H1 (cell line): Measurements from ENCODE around the gene ZNF582. TPM values are rescaled to one million over a fixed set of nuclear protein-coding genes. Genes with fewer than 3 reads are reported as not detected.

Experiments used
- CTCF ChIA-PET: fragments of 300-600 bp; sonication (Branson Sonifier 250); formaldehyde crosslinking; loops from one replicate; lab custom pipeline; 2021; ENCODE audit not compliant: partially characterized antibody; lab: Charles Lee
- POLR2A ChIA-PET: fragments of 300-600 bp; sonication (Branson Sonifier 250); formaldehyde crosslinking; loops from one replicate; lab custom pipeline; 2021; ENCODE audit warnings: inconsistent platforms; ENCODE audit not compliant: partially characterized antibody; lab: Charles Lee
- DNase-seq, 2 experiments: peaks; one replicate each; pipeline versions ENCODE4 v3.0.0 to v3.0.0-alpha.2; 2010 to 2022; ENCODE audit warnings: low spot score in 2 of 2, low read depth in 1 of 2, mixed read lengths in 1 of 2
- FAIRE-seq: peaks from 2 replicates; lab custom pipeline; 2011; peaks lifted over from hg19 to GRCh38; lab: Jason Lieb, UNC
- H2AFZ ChIP-seq: 2 replicates; pipeline ENCODE4 v1.8.1; 2012; ENCODE audit warnings: low read length, inconsistent platforms
- H2AK5ac ChIP-seq: 2 replicates; pipeline ENCODE4 v1.6.1; 2013; ENCODE audit warnings: low read depth, low read length
- H2BK120ac ChIP-seq: replicated peaks from 2 replicates; pipeline ENCODE3; 2013; ENCODE audit warnings: low read depth, low read length, inconsistent platforms
- H2BK12ac ChIP-seq: 2 replicates; pipeline ENCODE4 v1.6.1; 2013; ENCODE audit warnings: low read depth, low read length
- H2BK15ac ChIP-seq: 2 replicates; pipeline ENCODE4 v1.6.1; 2013; ENCODE audit warnings: low read length
- H2BK20ac ChIP-seq: 2 replicates; pipeline ENCODE4 v1.6.1; 2013; ENCODE audit warnings: low read length
- H2BK5ac ChIP-seq: 2 replicates; pipeline ENCODE4 v1.6.1; 2013; ENCODE audit warnings: low read depth, low read length
- H3K14ac ChIP-seq: 2 replicates; pipeline ENCODE4 v1.6.1; 2013; ENCODE audit warnings: inconsistent platforms; ENCODE audit not compliant: insufficient read length
- H3K18ac ChIP-seq: 2 replicates; pipeline ENCODE4 v1.6.1; 2013; ENCODE audit warnings: low read length; ENCODE audit errors: extremely low read depth
- H3K23ac ChIP-seq: 2 replicates; pipeline ENCODE4 v1.6.1; 2013; ENCODE audit warnings: inconsistent platforms; ENCODE audit not compliant: insufficient read length
- H3K23me2 ChIP-seq: 2 replicates; pipeline ENCODE4 v1.6.1; 2013; ENCODE audit warnings: low read depth, low read length
- H3K27ac ChIP-seq: 2 replicates; pipeline ENCODE4 v1.6.1; 2011; ENCODE audit warnings: low read depth, low read length, inconsistent platforms
- H3K27me3 ChIP-seq, 4 experiments: replicated peaks in 1 of 4; 1 replicate in 1 of 4; 2 replicates in 3 of 4; pipeline versions ENCODE4 v1.6.1 to v1.8.1; 2011 to 2013; ENCODE audit warnings: low read length in 3 of 4, mild to moderate bottlenecking in 3 of 4, inconsistent platforms in 2 of 4, mixed read lengths in 2 of 4, moderate library complexity in 1 of 4; ENCODE audit not compliant: control insufficient read depth in 3 of 4, insufficient read depth in 3 of 4; ENCODE audit errors: extremely low read depth in 1 of 4
- H3K36me3 ChIP-seq, 4 experiments: 2 replicates each; pipeline versions ENCODE4 v1.6.1 to v1.8.1; 2011 to 2013; ENCODE audit warnings: mild to moderate bottlenecking in 4 of 4, low read length in 3 of 4, moderate library complexity in 2 of 4, control low read depth in 1 of 4, inconsistent platforms in 1 of 4; ENCODE audit not compliant: insufficient read depth in 4 of 4, control insufficient read depth in 2 of 4
- H3K4ac ChIP-seq: replicated peaks from 2 replicates; pipeline ENCODE3; 2013; ENCODE audit warnings: low read length, low read depth, mixed read lengths, inconsistent platforms; ENCODE audit not compliant: insufficient read length
- H3K4me1 ChIP-seq, 4 experiments: replicated peaks in 1 of 4; 1 replicate in 1 of 4; 2 replicates in 3 of 4; pipeline versions ENCODE4 v1.6.1 to v1.8.1; 2011 to 2013; ENCODE audit warnings: low read length in 3 of 4, inconsistent platforms in 2 of 4, mixed read lengths in 1 of 4; ENCODE audit not compliant: insufficient read depth in 4 of 4, control insufficient read depth in 3 of 4
- H3K4me2 ChIP-seq, 2 experiments: 2 replicates each; pipeline versions ENCODE4 v1.6.1 to v1.8.1; 2011 to 2013; ENCODE audit warnings: low read depth in 2 of 2, low read length in 2 of 2, control low read depth in 1 of 2, inconsistent platforms in 1 of 2, mild to moderate bottlenecking in 1 of 2; ENCODE audit not compliant: insufficient read depth in 1 of 2
- H3K4me3 ChIP-seq, 4 experiments: fragments of 200-600, 300-600 bp in 1 of 4; sonication (generic), shearing (Covaris generic), sonication (Bioruptor Twin) in 1 of 4; 2 replicates each; pipeline versions ENCODE4 v1.5.1 to v1.8.1; 2011 to 2016; ENCODE audit warnings: low read length in 4 of 4, low read depth in 3 of 4, control low read depth in 2 of 4, inconsistent platforms in 2 of 4, mild to moderate bottlenecking in 2 of 4, mixed read lengths in 1 of 4, moderate library complexity in 1 of 4; ENCODE audit not compliant: insufficient read depth in 2 of 4; ENCODE audit errors: extremely low read depth in 1 of 4
- H3K56ac ChIP-seq: replicated peaks from 2 replicates; pipeline ENCODE3; 2013; ENCODE audit warnings: low read depth, mild to moderate bottlenecking, mixed read lengths, low read length, inconsistent platforms; ENCODE audit not compliant: insufficient read length
- H3K79me1 ChIP-seq: 2 replicates; pipeline ENCODE4 v1.6.1; 2013; ENCODE audit warnings: low read depth, low read length, control low read depth
- H3K79me2 ChIP-seq, 2 experiments: 2 replicates each; pipeline versions ENCODE4 v1.6.1 to v1.8.1; 2012 to 2013; ENCODE audit warnings: low read length in 2 of 2, mild to moderate bottlenecking in 2 of 2, inconsistent platforms in 1 of 2; ENCODE audit not compliant: insufficient read depth in 2 of 2, control insufficient read depth in 1 of 2
- H3K9ac ChIP-seq, 4 experiments: replicated peaks in 1 of 4; 1 replicate in 1 of 4; 2 replicates in 3 of 4; pipeline versions ENCODE4 v1.6.1 to v1.8.1; 2011 to 2013; ENCODE audit warnings: low read depth in 3 of 4, low read length in 3 of 4, control low read depth in 2 of 4, mild to moderate bottlenecking in 2 of 4, moderate library complexity in 2 of 4, inconsistent platforms in 1 of 4; ENCODE audit errors: extremely low read depth in 1 of 4
- H3K9me3 ChIP-seq, 2 experiments: 2 replicates each; pipeline versions ENCODE4 v1.6.1 to v1.8.1; 2012 to 2013; ENCODE audit warnings: mild to moderate bottlenecking in 2 of 2, moderate library complexity in 2 of 2, control low read depth in 1 of 2, inconsistent platforms in 1 of 2, low read depth in 1 of 2, low read length in 1 of 2, mixed read lengths in 1 of 2; ENCODE audit not compliant: insufficient read depth in 2 of 2
- H4K20me1 ChIP-seq, 2 experiments: replicated peaks in 1 of 2; 2 replicates each; pipeline versions ENCODE3 to v1.8.1; 2011 to 2013; ENCODE audit warnings: inconsistent platforms in 2 of 2, low read length in 2 of 2, mild to moderate bottlenecking in 1 of 2; ENCODE audit not compliant: insufficient read depth in 2 of 2, control insufficient read depth in 1 of 2
- H4K5ac ChIP-seq: 2 replicates; pipeline ENCODE4 v1.6.1; 2013; ENCODE audit warnings: low read length, low read depth, mixed read lengths, inconsistent platforms; ENCODE audit not compliant: insufficient read length
- H4K8ac ChIP-seq: 2 replicates; pipeline ENCODE4 v1.8.0; 2013; ENCODE audit warnings: mild to moderate bottlenecking, moderate library complexity, low read length, inconsistent platforms; ENCODE audit not compliant: insufficient read depth; ENCODE audit errors: extremely low read depth
- H4K91ac ChIP-seq: replicated peaks from 2 replicates; pipeline ENCODE3; 2013; ENCODE audit warnings: low read length, mixed read lengths, inconsistent platforms; ENCODE audit not compliant: insufficient read length
- JUND ChIP-seq: IDR thresholded peaks from 2 replicates; pipeline ENCODE4 v1.6.1; 2011; ENCODE audit warnings: mild to moderate bottlenecking, improper control_type of control experiment, low read length
- KDM4A ChIP-seq: IDR thresholded peaks from one replicate; pipeline ENCODE4 v1.7.1; 2012; ENCODE audit warnings: low read depth, mild to moderate bottlenecking, moderate library complexity, low read length, inconsistent platforms; ENCODE audit not compliant: severe bottlenecking
- ZNF274 ChIP-seq: IDR thresholded peaks from 2 replicates; pipeline ENCODE4 v1.7.0; 2012; ENCODE audit warnings: low read length, borderline replicate concordance; ENCODE audit errors: extremely low read depth
- WGBS, 2 experiments: shearing (Covaris generic) in 1 of 2; methylation state at CpG; one replicate each; pipeline versions ENCODE4 v1.1.6 to v1.1.7; 2013 to 2015; ENCODE audit warnings: low lambda C conversion rate in 2 of 2, mixed read lengths in 2 of 2, inconsistent platforms in 1 of 2, low coverage in 1 of 2, missing lambda C conversion rate in 1 of 2; ENCODE audit not compliant: insufficient replicate concordance in 2 of 2, insufficient coverage in 1 of 2, insufficient read length in 1 of 2; ENCODE audit errors: extremely low coverage in 1 of 2, missing lambda C conversion rate in 1 of 2; 5-methylcytosine and 5-hydroxymethylcytosine counted together
- polyA plus RNA-seq, 7 experiments: library from polyadenylated mRNA; depleted of rRNA in 3 of 7; stranded (reverse) in 5 of 7; unstranded in 2 of 7; fragments of >200 nt in 5 of 7; fragments of 200-250 nt in 2 of 7; gene quantifications; 1 replicate in 5 of 7; 2 replicates in 1 of 7; 4 replicates in 1 of 7; pipeline versions ENCODE4 v1.2.1 to v1.2.3, GENCODE V29; 2011 to 2013; ENCODE audit warnings: missing spikeins in 2 of 7, mixed read lengths in 2 of 7
- total RNA-seq: library from RNA; stranded (reverse); fragmentation: NEBNext Ultra II Directional; extraction: Animal tissue kit (Norgen Biotek cat#: 25700); gene quantifications from 2 replicates; pipeline ENCODE4 v1.2.1, GENCODE V29; 2021

ZNF582 gene
- total and polyA plus RNA-seq, 2 of the 8 experiments (the other 6 are each of a cell fraction or from before 2014, with no cell fraction given) = 3.8 to 5.8 TPM

GRCh38 chr19:56423985-56424353 is 30.6 kb upstream of the ZNF582 start:
- Histone ChIP-seq H3K9me3 (peaks cover 57 to 64% of the 10 kb centered on the region in 2 experiments), H2BK20ac (no peak overlapping the region), H4K20me1 (no peaks in the 10 kb centered on the region), H3K4me2 (no peak overlapping the region), H4K91ac (no peak overlapping the region), H4K5ac (no peak overlapping the region), H3K18ac (no peak overlapping the region), H3K23ac (no peak overlapping the region), H3K4me1 (no peaks in the 10 kb centered on the region), H2BK5ac (no peak overlapping the region), H3K23me2 (no peaks in the 10 kb centered on the region), H3K27me3 (no peaks in the 10 kb centered on the region), H3K79me2 (no peaks in the 10 kb centered on the region), H2BK120ac (no peak overlapping the region), H2BK15ac (no peak overlapping the region), H3K36me3 (peaks cover 0 to 14% (median 6%) of the 10 kb centered on the region in 4 experiments; a peak in 4 of 8 replicates), H3K4me3 (no peak overlapping the region), H3K27ac (no peak overlapping the region), H3K9ac (no peak overlapping the region), H2AK5ac (no peak overlapping the region), H2BK12ac (no peak overlapping the region), H3K14ac (no peak overlapping the region), H2AFZ (no peak overlapping the region), H3K56ac (no peak overlapping the region), H3K4ac (no peak overlapping the region), H4K8ac (no peak overlapping the region), H3K79me1 (no peaks in the 10 kb centered on the region)
- WGBS, 2 experiments = 73% methylated on average over 1 of the region's 1 CpG; no CpG with 5 or more reads in 1 of the 2 experiments
- TF ChIP-seq JUND (no peak), ZNF274 (peak; percentile 96), KDM4A (no peak)
- DNase-seq (no peak), FAIRE-seq (no peak)
- POLR2A ChIA-PET = no interaction called here
- CTCF ChIA-PET = no interaction called here
